ENCODE data around the gene C2orf80. TPM values are rescaled to one million over a fixed set of nuclear protein-coding genes. Genes with fewer than 3 reads are reported as not detected.

Gene C2orf80
- total RNA-seq, 3 donors from 2014 or later (not counting 1 experiment from before 2014, with no cell fraction given) = not detected

DNA sequence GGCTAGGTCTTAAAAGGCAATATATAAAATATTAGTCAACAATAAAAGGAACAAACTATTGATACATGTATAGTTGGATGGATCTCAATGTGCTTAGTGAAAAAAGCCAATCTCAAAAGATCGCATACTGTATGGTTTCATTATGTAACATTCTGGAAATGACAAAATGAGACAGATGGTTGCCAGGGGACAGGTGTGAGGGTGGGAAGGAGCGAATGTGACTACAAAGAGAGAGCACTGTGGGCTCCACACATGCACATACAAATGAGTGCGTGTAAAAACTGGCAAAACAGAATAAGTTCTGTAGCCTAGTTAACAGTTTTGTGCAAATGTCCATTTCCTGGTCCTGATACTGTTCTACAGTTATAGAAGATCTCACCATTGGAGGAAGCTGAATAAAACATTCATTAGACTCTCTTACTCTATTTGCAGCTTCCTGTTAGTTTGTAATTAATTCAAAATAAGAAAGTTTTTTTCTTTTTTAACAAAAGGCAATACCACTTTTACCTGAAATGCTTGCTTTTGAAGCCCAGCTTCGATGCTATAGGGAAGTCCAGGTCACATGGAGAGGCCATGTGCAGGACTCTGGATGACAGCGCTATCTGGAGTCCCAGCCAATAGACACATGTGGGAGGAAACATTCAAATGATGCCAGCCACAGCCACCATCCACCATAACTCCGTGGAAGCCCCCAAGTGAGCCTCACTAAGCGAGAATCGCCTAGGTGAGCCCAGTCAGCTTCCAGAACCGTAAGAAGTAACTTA lies 21.0 kb upstream of the C2orf80 start:
- H3K27me3 ChIP-seq (ENCODE audit: control insufficient read depth, insufficient read depth, low read length) = no peaks in the 10 kb centered on the region
- H3K36me3 ChIP-seq (ENCODE audit: control insufficient read depth, insufficient read depth, low read length) = no peaks in the 10 kb centered on the region
- 86% methylated on average over 9 of the region's 9 CpGs for WGBS (ENCODE audit: insufficient coverage)
- TF ChIP-seq, protein P1, sequence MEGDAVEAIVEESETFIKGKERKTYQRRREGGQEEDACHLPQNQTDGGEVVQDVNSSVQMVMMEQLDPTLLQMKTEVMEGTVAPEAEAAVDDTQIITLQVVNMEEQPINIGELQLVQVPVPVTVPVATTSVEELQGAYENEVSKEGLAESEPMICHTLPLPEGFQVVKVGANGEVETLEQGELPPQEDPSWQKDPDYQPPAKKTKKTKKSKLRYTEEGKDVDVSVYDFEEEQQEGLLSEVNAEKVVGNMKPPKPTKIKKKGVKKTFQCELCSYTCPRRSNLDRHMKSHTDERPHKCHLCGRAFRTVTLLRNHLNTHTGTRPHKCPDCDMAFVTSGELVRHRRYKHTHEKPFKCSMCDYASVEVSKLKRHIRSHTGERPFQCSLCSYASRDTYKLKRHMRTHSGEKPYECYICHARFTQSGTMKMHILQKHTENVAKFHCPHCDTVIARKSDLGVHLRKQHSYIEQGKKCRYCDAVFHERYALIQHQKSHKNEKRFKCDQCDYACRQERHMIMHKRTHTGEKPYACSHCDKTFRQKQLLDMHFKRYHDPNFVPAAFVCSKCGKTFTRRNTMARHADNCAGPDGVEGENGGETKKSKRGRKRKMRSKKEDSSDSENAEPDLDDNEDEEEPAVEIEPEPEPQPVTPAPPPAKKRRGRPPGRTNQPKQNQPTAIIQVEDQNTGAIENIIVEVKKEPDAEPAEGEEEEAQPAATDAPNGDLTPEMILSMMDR (IDR thresholded peaks at IDR 0.05) = no peak
- H3K4me3 Mint-ChIP-seq = no peak overlapping the region
- no peaks in the 10 kb centered on the region for H3K36me3 Mint-ChIP-seq
- H3K4me1 Mint-ChIP-seq = no peaks in the 10 kb centered on the region
- no peaks in the 10 kb centered on the region for H3K9me3 ChIP-seq (ENCODE audit: control insufficient read depth, insufficient read depth, low read length)
- no peak overlapping the region for H3K4me3 ChIP-seq (ENCODE audit: low read length)
- H3K27ac Mint-ChIP-seq = no peak overlapping the region
- intact Hi-C loops (cut with micrococcal nuclease) = no loop called here
- no peaks in the 10 kb centered on the region for H3K9me3 Mint-ChIP-seq
- DNase-seq (no peak), ATAC-seq (no peak)
- H3K27me3 Mint-ChIP-seq (ENCODE audit: low read depth in 2 of 2) = peaks cover 0 to 6% of the 10 kb centered on the region in 2 donors
- H3K27ac ChIP-seq (ENCODE audit: low read length) = no peak overlapping the region
- H3K4me1 ChIP-seq (ENCODE audit: control insufficient read depth, insufficient read depth, low read length) = no peaks in the 10 kb centered on the region

DNA sequence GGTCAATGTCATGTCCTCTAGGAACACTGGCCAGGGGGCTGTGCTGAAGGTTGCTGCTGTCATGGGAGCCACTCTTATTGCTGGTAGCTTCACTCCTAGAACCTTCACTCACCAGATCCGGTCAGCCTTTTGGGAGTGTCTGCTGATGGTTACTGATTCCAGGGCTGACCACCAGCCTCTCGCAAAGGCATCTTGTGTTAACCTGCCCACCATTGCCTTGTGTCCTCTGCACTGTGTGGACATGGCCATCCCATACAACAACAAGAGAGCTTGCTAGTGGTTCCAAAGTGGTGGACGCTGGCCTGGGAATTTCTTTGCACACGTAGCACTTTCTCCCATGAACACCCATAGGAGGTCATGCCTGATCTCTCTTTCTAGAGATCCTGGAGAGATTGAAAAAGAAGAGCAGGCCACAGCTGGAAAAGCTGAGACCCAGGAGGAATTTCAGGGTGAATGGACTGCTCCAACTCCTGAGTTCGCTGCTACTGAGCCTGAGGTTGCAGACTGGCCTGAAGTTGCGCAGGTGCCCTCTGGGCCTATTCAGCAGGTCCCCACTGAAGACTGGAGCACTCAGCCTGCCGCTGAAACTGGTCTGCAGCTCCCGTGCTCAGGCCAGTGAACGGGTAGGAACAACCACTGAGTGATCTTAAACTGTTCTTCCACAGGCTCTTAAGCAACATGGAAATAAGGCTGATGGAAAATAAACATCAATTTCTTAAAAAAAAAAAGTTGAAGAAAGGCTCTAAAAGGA lies 18.7 kb upstream of the C2orf80 start:
- H3K4me3 ChIP-seq (ENCODE audit: low read length) = no peak overlapping the region
- Mint-ChIP-seq H3K9me3 (no peaks in the 10 kb centered on the region), H3K4me3 (no peak overlapping the region), H3K27me3 (ENCODE audit: low read depth in 2 of 2) (peaks cover 0 to 6% of the 10 kb centered on the region in 2 donors), H3K36me3 (no peaks in the 10 kb centered on the region), H3K4me1 (no peaks in the 10 kb centered on the region), H3K27ac (no peak overlapping the region)
- ATAC-seq (no peak), DNase-seq (no peak)
- no peaks in the 10 kb centered on the region for H3K4me1 ChIP-seq (ENCODE audit: control insufficient read depth, insufficient read depth, low read length)
- no peaks in the 10 kb centered on the region for H3K36me3 ChIP-seq (ENCODE audit: control insufficient read depth, insufficient read depth, low read length)
- H3K27me3 ChIP-seq (ENCODE audit: control insufficient read depth, insufficient read depth, low read length) = no peaks in the 10 kb centered on the region
- H3K27ac ChIP-seq (ENCODE audit: low read length) = no peak overlapping the region
- WGBS (ENCODE audit: insufficient coverage) = 88% methylated on average over 9 of the region's 9 CpGs
- TF ChIP-seq, protein P1 (IDR thresholded peaks at IDR 0.05) = no peak
- intact Hi-C loops (cut with micrococcal nuclease) = no loop called here
- H3K9me3 ChIP-seq (ENCODE audit: control insufficient read depth, insufficient read depth, low read length) = no peaks in the 10 kb centered on the region

DNA sequence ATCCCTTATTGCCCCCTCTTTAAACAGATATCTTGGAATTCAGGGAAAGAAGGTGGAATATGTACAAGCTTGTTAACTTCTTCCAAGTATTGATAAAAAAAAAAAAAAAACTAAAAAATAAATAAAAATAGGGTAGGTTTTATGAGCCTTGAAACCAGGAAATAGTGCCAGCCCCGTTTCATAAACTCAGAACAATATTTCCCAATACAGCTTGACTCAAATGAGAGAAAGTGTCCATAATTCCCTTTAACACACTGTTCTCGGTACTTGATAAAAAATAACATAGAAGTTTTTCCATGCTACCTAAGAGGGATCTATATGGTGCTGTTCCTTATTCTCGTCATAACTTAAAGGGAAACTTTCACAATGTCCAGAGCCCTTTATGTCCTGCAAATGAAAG lies 17.9 kb upstream of the C2orf80 start:
- Histone ChIP-seq H3K4me3 (ENCODE audit: low read length) (no peak overlapping the region), H3K27me3 (ENCODE audit: control insufficient read depth, insufficient read depth, low read length) (no peaks in the 10 kb centered on the region), H3K36me3 (ENCODE audit: control insufficient read depth, insufficient read depth, low read length) (no peaks in the 10 kb centered on the region), H3K4me1 (ENCODE audit: control insufficient read depth, insufficient read depth, low read length) (no peaks in the 10 kb centered on the region), H3K27ac (ENCODE audit: low read length) (no peak overlapping the region), H3K9me3 (ENCODE audit: control insufficient read depth, insufficient read depth, low read length) (no peaks in the 10 kb centered on the region)
- no peak overlapping the region for H3K27ac Mint-ChIP-seq
- DNase-seq (no peak), ATAC-seq (no peak)
- intact Hi-C loops (cut with micrococcal nuclease) = no loop called here
- peaks cover 0 to 6% of the 10 kb centered on the region in 2 donors for H3K27me3 Mint-ChIP-seq (ENCODE audit: low read depth in 2 of 2)
- no peaks in the 10 kb centered on the region for H3K4me1 Mint-ChIP-seq
- WGBS (ENCODE audit: insufficient coverage) = 89% methylated on average over 3 of the region's 3 CpGs
- H3K9me3 Mint-ChIP-seq = no peaks in the 10 kb centered on the region
- no peaks in the 10 kb centered on the region for H3K36me3 Mint-ChIP-seq
- TF ChIP-seq, protein P1 (IDR thresholded peaks at IDR 0.05) = no peak
- no peak overlapping the region for H3K4me3 Mint-ChIP-seq
